Thyroid gland (tissue), 4 donors: Measurements from ENCODE around the gene BEND3.

Experiments
- POLR2A ChIP-seq, 2 donors: fragments of 450-650 bp; IDR thresholded peaks; one replicate each; pipeline ENCODE4 v1.6.1; 2017; ENCODE audit warnings: antibody characterized with exemption in 2 of 2, mild to moderate bottlenecking in 2 of 2, moderate library complexity in 1 of 2
- TF ChIP-seq, protein P1 (sequence below), 6 experiments: fragments of 200-600 bp in 3 of 6; fragments of 450-650 bp in 3 of 6; sonication (generic) in 3 of 6; IDR thresholded peaks; one replicate each; pipeline ENCODE4 v1.5.1; 2016 to 2019; ENCODE audit warnings: antibody characterized with exemption in 6 of 6, mild to moderate bottlenecking in 2 of 6, inconsistent platforms in 1 of 6, moderate library complexity in 1 of 6

DNA sequence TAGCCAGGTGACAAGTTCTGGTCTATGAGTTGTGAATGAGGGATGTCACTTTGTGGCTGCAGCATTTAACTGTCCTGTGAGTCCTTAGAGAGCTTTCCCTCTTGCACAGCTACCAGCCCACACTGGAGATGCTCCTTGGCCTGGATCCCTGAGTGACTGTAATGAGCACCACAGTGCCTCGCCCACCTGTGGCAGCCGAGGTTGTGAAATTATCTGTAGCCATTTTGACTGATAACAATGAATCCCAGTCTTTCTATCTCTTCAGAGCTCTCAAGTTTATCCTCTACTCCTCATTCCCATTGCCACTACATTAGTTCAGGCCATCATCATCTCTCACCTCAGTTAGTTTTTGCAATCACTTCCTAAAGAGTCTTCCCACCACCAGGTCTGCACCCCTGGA, 41.3 kb upstream of the BEND3 start:
- TF ChIP-seq, protein P1, sequence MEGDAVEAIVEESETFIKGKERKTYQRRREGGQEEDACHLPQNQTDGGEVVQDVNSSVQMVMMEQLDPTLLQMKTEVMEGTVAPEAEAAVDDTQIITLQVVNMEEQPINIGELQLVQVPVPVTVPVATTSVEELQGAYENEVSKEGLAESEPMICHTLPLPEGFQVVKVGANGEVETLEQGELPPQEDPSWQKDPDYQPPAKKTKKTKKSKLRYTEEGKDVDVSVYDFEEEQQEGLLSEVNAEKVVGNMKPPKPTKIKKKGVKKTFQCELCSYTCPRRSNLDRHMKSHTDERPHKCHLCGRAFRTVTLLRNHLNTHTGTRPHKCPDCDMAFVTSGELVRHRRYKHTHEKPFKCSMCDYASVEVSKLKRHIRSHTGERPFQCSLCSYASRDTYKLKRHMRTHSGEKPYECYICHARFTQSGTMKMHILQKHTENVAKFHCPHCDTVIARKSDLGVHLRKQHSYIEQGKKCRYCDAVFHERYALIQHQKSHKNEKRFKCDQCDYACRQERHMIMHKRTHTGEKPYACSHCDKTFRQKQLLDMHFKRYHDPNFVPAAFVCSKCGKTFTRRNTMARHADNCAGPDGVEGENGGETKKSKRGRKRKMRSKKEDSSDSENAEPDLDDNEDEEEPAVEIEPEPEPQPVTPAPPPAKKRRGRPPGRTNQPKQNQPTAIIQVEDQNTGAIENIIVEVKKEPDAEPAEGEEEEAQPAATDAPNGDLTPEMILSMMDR (IDR thresholded peaks at IDR 0.05) = no peak
- TF ChIP-seq POLR2A (IDR thresholded peaks at IDR 0.05) = no peak
